AG04450 (cell line): ENCODE results near the gene SLC22A1. TPM values are rescaled to one million over a fixed set of nuclear protein-coding genes. Genes with fewer than 3 reads are reported as not detected.

Experiments
- CTCF ChIA-PET: fragments of 300-600, 350-600 bp; formaldehyde crosslinking; extraction: SDS; loops from one replicate; lab custom pipeline; 2022; ENCODE audit warnings: antibody characterized with exemption, inconsistent platforms; lab: Charles Lee
- POLR2A ChIA-PET: fragments of 350-600 bp; formaldehyde crosslinking; extraction: SDS; loops from one replicate; lab custom pipeline; 2021; ENCODE audit warnings: antibody characterized with exemption, inconsistent platforms; lab: Yijun Ruan, JAX
- DNase-seq: peaks from one replicate; pipeline ENCODE4 v3.0.0-alpha.2; 2011; ENCODE audit warnings: low read depth, low spot score
- H3K27ac ChIP-seq: one replicate; pipeline ENCODE4 v1.5.1; 2012; ENCODE audit warnings: low read depth, low read length, control low read depth
- H3K27me3 ChIP-seq: one replicate; pipeline ENCODE4 v1.6.0; 2012; ENCODE audit warnings: low read length; ENCODE audit not compliant: control insufficient read depth, insufficient read depth
- H3K4me3 ChIP-seq: 2 replicates; pipeline ENCODE4 v1.5.1; 2011; ENCODE audit warnings: mild to moderate bottlenecking, low read depth, low read length, control low read depth
- H3K9me3 ChIP-seq: 2 replicates; pipeline ENCODE4 v1.5.1; 2012; ENCODE audit warnings: low read length; ENCODE audit not compliant: control insufficient read depth, insufficient read depth
- CTCF ChIP-seq: IDR thresholded peaks from 2 replicates; pipeline ENCODE4 v1.5.1; 2011; ENCODE audit warnings: low read depth, low read length, control low read depth, inconsistent platforms
- polyA plus RNA-seq: library from polyadenylated mRNA; depleted of rRNA; stranded (reverse); fragments of >200 nt; gene quantifications from 2 replicates; pipeline ENCODE4 v1.2.3, GENCODE V29; 2011

The SLC22A1 gene
- polyA plus RNA-seq, 1 experiment: 0.36 TPM

- CTCF ChIA-PET: no interaction called here
- no peaks in the 10 kb centered on the region for H3K27me3 ChIP-seq
- H3K4me3 ChIP-seq: no peak overlapping the region
- no peaks in the 10 kb centered on the region for H3K9me3 ChIP-seq
- no peak overlapping the region for H3K27ac ChIP-seq
- no peak for TF ChIP-seq CTCF
- no peak for DNase-seq
- POLR2A ChIA-PET: no interaction called here
These were observed 77.1 kb downstream of the SLC22A1 start for GRCh38 chr6:160198606-160199211.

GRCh38 chr6:160201061-160201460 lies 79.4 kb downstream of the SLC22A1 start:
- Histone ChIP-seq H3K4me3 (no peak overlapping the region), H3K9me3 (no peaks in the 10 kb centered on the region), H3K27ac (no peak overlapping the region), H3K27me3 (no peaks in the 10 kb centered on the region)
- ChIA-PET POLR2A (no interaction called here), CTCF (no interaction called here)
- no peak for DNase-seq
- no peak for TF ChIP-seq CTCF

GRCh38 chr6:160202411-160202810 lies 80.8 kb downstream of the SLC22A1 start:
- H3K4me3 ChIP-seq: no peak overlapping the region
- H3K27me3 ChIP-seq: no peaks in the 10 kb centered on the region
- DNase-seq: no peak
- H3K9me3 ChIP-seq: no peaks in the 10 kb centered on the region
- TF ChIP-seq CTCF: no peak
- POLR2A ChIA-PET: no interaction called here
- no peak overlapping the region for H3K27ac ChIP-seq
- CTCF ChIA-PET: no interaction called here

GRCh38 chr6:160203076-160203475 lies 81.5 kb downstream of the SLC22A1 start:
- CTCF ChIA-PET: interaction anchor here (0.6 kb wide), 1 partner anchor 1125 kb away, joined by 6 read pairs; no protein-coding TSS in a partner anchor

More at GRCh38 chr6:160203076-160203475, 81.5 kb downstream of the SLC22A1 start:
- TF ChIP-seq CTCF: no peak
- DNase-seq: no peak
- POLR2A ChIA-PET: no interaction called here
- H3K27ac ChIP-seq: no peak overlapping the region
- H3K9me3 ChIP-seq: no peaks in the 10 kb centered on the region
- H3K4me3 ChIP-seq: no peak overlapping the region
- no peaks in the 10 kb centered on the region for H3K27me3 ChIP-seq
